Smooth muscle cell (in vitro differentiated cells): Measurements from ENCODE around the gene SLIT2. TPM values are rescaled to one million over a fixed set of nuclear protein-coding genes. Genes with fewer than 3 reads are reported as not detected.

Source experiments
- DNase-seq: peaks from one replicate; lab custom pipeline; 2025; ENCODE audit not compliant: unreplicated experiment; lab: John Stamatoyannopoulos, UW
- H2AFZ ChIP-seq: fragments of 200-600 bp; sonication (generic); 2 replicates; pipeline ENCODE4 v1.6.0; 2016; ENCODE audit warnings: antibody characterized with exemption, low read depth, mild to moderate bottlenecking
- H3F3A ChIP-seq: fragments of 200-600 bp; sonication (generic); 2 replicates; pipeline ENCODE4 v1.6.0; 2017; ENCODE audit warnings: antibody characterized with exemption, low read depth
- H3K27ac ChIP-seq: fragments of 200-600 bp; sonication (generic); 2 replicates; pipeline ENCODE4 v1.5.1; 2016; ENCODE audit warnings: low read depth, mild to moderate bottlenecking
- H3K27me3 ChIP-seq: fragments of 200-600 bp; sonication (generic); 2 replicates; pipeline ENCODE4 v1.6.1; 2016; ENCODE audit warnings: low read depth, mild to moderate bottlenecking
- H3K36me3 ChIP-seq: fragments of 200-600 bp; sonication (generic); 2 replicates; pipeline ENCODE4 v1.5.1; 2016; ENCODE audit warnings: low read depth
- H3K4me1 ChIP-seq: fragments of 200-600 bp; sonication (generic); 2 replicates; pipeline ENCODE4 v1.5.1; 2016; ENCODE audit warnings: low read depth
- H3K4me2 ChIP-seq: fragments of 200-600 bp; sonication (generic); 2 replicates; pipeline ENCODE4 v1.6.0; 2016; ENCODE audit warnings: mild to moderate bottlenecking
- H3K4me3 ChIP-seq: fragments of 200-600 bp; sonication (generic); 2 replicates; pipeline ENCODE4 v1.5.1; 2016; ENCODE audit warnings: mild to moderate bottlenecking
- H3K79me2 ChIP-seq: fragments of 200-600 bp; sonication (generic); 2 replicates; pipeline ENCODE4 v1.6.0; 2016; ENCODE audit warnings: low read depth, mild to moderate bottlenecking
- H3K9ac ChIP-seq: fragments of 200-600 bp; sonication (generic); 2 replicates; pipeline ENCODE4 v1.6.0; 2016; ENCODE audit warnings: low read depth
- H3K9me3 ChIP-seq: fragments of 200-600 bp; sonication (generic); replicated peaks from 2 replicates; pipeline ENCODE4 v1.5.1; 2016; ENCODE audit warnings: low read depth
- H4K20me1 ChIP-seq: fragments of 200-600 bp; sonication (generic); 2 replicates; pipeline ENCODE4 v1.6.0; 2016; ENCODE audit warnings: low read depth
- CTCF ChIP-seq: fragments of 200-600 bp; sonication (generic); IDR thresholded peaks from 2 replicates; pipeline ENCODE4 v1.5.1; 2017; ENCODE audit warnings: borderline replicate concordance, mild to moderate bottlenecking, antibody characterized with exemption; ENCODE audit not compliant: insufficient read depth, poor library complexity, severe bottlenecking
- WGBS: methylation state at CpG from one replicate; pipeline ENCODE4 v1.1.7; 2016; ENCODE audit warnings: low lambda C conversion rate; 5-methylcytosine and 5-hydroxymethylcytosine counted together
- polyA plus RNA-seq: library from polyadenylated mRNA; unstranded; fragments of >200 nt; fragmentation: Nextera tagmentation; extraction: Ambion mirVana; gene quantifications from 2 replicates; pipeline ENCODE4 v1.2.1, GENCODE V29; 2016
- total RNA-seq: library from RNA; depleted of rRNA; stranded (reverse); fragments of >200 nt; gene quantifications from 2 replicates; pipeline ENCODE4 v1.2.3, GENCODE V29; 2014

The SLIT2 gene
- total and polyA plus RNA-seq, 2 experiments from 2014 or later: 29.4 to 37.2 TPM

DNA sequence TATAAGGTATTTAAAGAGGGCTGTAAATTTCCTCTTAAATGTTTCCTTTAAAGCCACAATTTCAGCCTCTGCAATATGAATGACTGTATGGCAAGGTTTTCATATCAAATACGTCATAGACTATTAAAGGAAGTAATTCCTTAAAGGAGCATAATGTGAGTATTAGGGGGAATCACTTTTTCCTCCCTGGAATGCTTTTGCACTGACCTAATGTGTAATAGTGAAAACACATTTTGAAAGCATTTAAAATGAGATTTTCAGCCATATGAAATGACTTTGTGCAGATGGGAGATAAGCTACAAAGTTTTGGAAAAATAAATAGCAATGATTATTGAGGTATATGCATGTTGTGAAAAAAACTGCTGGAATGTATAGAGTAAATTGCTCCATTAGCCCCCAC lies 17.6 kb downstream of the SLIT2 start:
- Histone ChIP-seq H3K27me3 (no peaks in the 10 kb centered on the region), H3K4me3 (no peak overlapping the region), H3K27ac (no peak overlapping the region), H4K20me1 (peaks cover 37% of the 10 kb centered on the region), H3F3A (peaks cover 7% of the 10 kb centered on the region), H3K9me3 (no peaks in the 10 kb centered on the region), H3K79me2 (no peaks in the 10 kb centered on the region), H2AFZ (no peak overlapping the region), H3K4me1 (no peaks in the 10 kb centered on the region), H3K4me2 (no peak overlapping the region), H3K9ac (no peak overlapping the region), H3K36me3 (no peaks in the 10 kb centered on the region)
- no peak for TF ChIP-seq CTCF
- 95% methylated on average over 1 of the region's 1 CpG for WGBS
- DNase-seq: no peak

- no peak overlapping the region for H3K4me3 ChIP-seq
- no peaks in the 10 kb centered on the region for H3K9me3 ChIP-seq
- no peak overlapping the region for H3K27ac ChIP-seq
- peak overlapping the region; percentile 35 for H3K4me2 ChIP-seq
- H4K20me1 ChIP-seq: peaks cover 37% of the 10 kb centered on the region
- H2AFZ ChIP-seq: no peak overlapping the region
- TF ChIP-seq CTCF: no peak
- H3K4me1 ChIP-seq: peaks cover 5% of the 10 kb centered on the region
- 68% methylated on average over 3 of the region's 3 CpGs for WGBS
- H3K79me2 ChIP-seq: no peaks in the 10 kb centered on the region
- H3F3A ChIP-seq: peaks cover 7% of the 10 kb centered on the region
- no peak overlapping the region for H3K9ac ChIP-seq
- H3K27me3 ChIP-seq: no peaks in the 10 kb centered on the region
- no peak for DNase-seq
- H3K36me3 ChIP-seq: no peaks in the 10 kb centered on the region
Measured at GRCh38 chr4:20271950-20272349, 20.2 kb downstream of the SLIT2 start.

DNA sequence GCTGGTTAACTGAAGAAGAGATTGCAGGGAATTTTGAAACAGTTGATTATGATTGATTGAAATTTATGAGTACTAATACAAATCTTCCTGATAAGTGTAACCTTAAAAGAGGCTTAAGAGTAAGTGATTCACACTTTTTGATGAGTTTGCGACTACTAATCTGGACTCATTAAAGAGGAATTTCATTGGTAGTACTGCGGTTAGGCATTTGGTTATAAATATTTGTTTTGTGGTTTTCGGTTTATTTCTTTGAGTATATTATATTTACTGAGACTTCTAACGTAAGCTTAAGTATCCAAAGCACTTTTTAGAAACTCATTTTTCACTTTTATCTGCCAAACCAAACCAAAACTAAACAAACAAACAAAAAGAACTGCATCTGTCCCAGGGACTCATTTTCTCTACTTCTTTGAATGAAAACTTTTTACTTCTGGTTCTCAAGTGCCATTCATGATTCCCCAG lies 20.7 kb downstream of the SLIT2 start:
- Histone ChIP-seq H3K79me2 (no peaks in the 10 kb centered on the region), H3K4me2 (peak overlapping the region; percentile 35)

More for the DNA sequence above, 20.7 kb downstream of the SLIT2 start:
- no peak overlapping the region for H3K27ac ChIP-seq
- no peaks in the 10 kb centered on the region for H3K27me3 ChIP-seq
- WGBS: 22% methylated on average over 4 of the region's 4 CpGs
- H4K20me1 ChIP-seq: peaks cover 37% of the 10 kb centered on the region
- no peaks in the 10 kb centered on the region for H3K9me3 ChIP-seq
- TF ChIP-seq CTCF: no peak
- H3K4me1 ChIP-seq: peaks cover 7% of the 10 kb centered on the region
- H3K9ac ChIP-seq: no peak overlapping the region
- peaks cover 7% of the 10 kb centered on the region for H3F3A ChIP-seq
- H2AFZ ChIP-seq: no peak overlapping the region
- no peaks in the 10 kb centered on the region for H3K36me3 ChIP-seq
- no peak for DNase-seq
- no peak overlapping the region for H3K4me3 ChIP-seq
